Spleen (tissue), 11 donors: ENCODE data around the gene EXOC4. TPM values are rescaled to one million over a fixed set of nuclear protein-coding genes. Genes with fewer than 3 reads are reported as not detected.

ENCODE experiments used
- DNase-seq: peaks from one replicate; pipeline ENCODE4 v3.0.0-alpha.2; 2020
- H3K27ac ChIP-seq, 8 donors: fragments of 200-600 bp; sonication (generic) in 7 of 8; 1 replicate in 4 of 8; 2 replicates in 4 of 8; pipeline versions ENCODE4 v1.5.0 to v1.8.0; 2016 to 2021; ENCODE audit warnings: inconsistent platforms in 4 of 8, mild to moderate bottlenecking in 4 of 8, moderate library complexity in 1 of 8
- H3K27me3 ChIP-seq, 7 donors: fragments of 200-600 bp; sonication (generic) in 6 of 7; replicated peaks in 1 of 7; 1 replicate in 4 of 7; 2 replicates in 3 of 7; pipeline versions ENCODE4 v1.5.0 to v1.8.0; 2016 to 2021; ENCODE audit warnings: inconsistent platforms in 3 of 7, mild to moderate bottlenecking in 1 of 7
- H3K36me3 ChIP-seq, 6 donors: fragments of 200-600 bp; sonication (generic) in 5 of 6; 1 replicate in 4 of 6; 2 replicates in 2 of 6; pipeline versions ENCODE4 v1.5.0 to v1.8.0; 2016 to 2021; ENCODE audit warnings: inconsistent platforms in 2 of 6
- H3K4me1 ChIP-seq, 6 donors: fragments of 200-600 bp; sonication (generic) in 5 of 6; 1 replicate in 3 of 6; 2 replicates in 3 of 6; pipeline versions ENCODE4 v1.5.0 to v1.8.0; 2016 to 2021; ENCODE audit warnings: inconsistent platforms in 3 of 6
- H3K4me3 ChIP-seq, 8 donors: fragments of 200-600 bp; sonication (generic) in 7 of 8; 1 replicate in 4 of 8; 2 replicates in 4 of 8; pipeline versions ENCODE4 v1.5.0 to v1.8.0; 2016 to 2021; ENCODE audit warnings: inconsistent platforms in 4 of 8, mild to moderate bottlenecking in 4 of 8, moderate library complexity in 2 of 8
- H3K9me3 ChIP-seq, 8 donors: fragments of 200-600 bp; sonication (generic) in 7 of 8; 1 replicate in 4 of 8; 2 replicates in 4 of 8; pipeline versions ENCODE4 v1.5.0 to v1.8.0; 2016 to 2021; ENCODE audit warnings: inconsistent platforms in 4 of 8
- CTCF ChIP-seq, 11 experiments: fragments of 200-600 bp in 7 of 11; fragments of 450-650 bp in 4 of 11; sonication (generic) in 4 of 11; IDR thresholded peaks in 8 of 11; conservative IDR thresholded peaks in 3 of 11; 1 replicate in 7 of 11; 2 replicates in 4 of 11; pipeline versions ENCODE4 v1.4.0 to v1.8.0; 2016 to 2021; ENCODE audit warnings: antibody characterized with exemption in 11 of 11, inconsistent platforms in 4 of 11, mild to moderate bottlenecking in 1 of 11
- POLR2A ChIP-seq, 3 donors: fragments of 450-650 bp; IDR thresholded peaks; one replicate each; pipeline ENCODE4 v1.5.1; 2017; ENCODE audit warnings: antibody characterized with exemption in 3 of 3, mild to moderate bottlenecking in 1 of 3
- POLR2AphosphoS5 ChIP-seq, 3 donors: sonication (generic); formaldehyde crosslinking; IDR thresholded peaks; one replicate each; pipeline ENCODE4 v1.5.1; 2017; ENCODE audit warnings: antibody characterized with exemption in 3 of 3
- WGBS, 5 donors: extraction: QIAGEN DNeasy Blood & Tissue Kit in 3 of 5; methylation state at CpG; one replicate each; pipeline versions ENCODE4 v1.1.5 to v1.1.7; 2013 to 2018; 5-methylcytosine and 5-hydroxymethylcytosine counted together
- intact Hi-C: fragments of 100-400 bp; cut with DNase I; formaldehyde crosslinking; loops from one replicate; pipeline ENCODE4 v1.15.0; 2023; ENCODE audit warnings: low total_unique reads
- polyA plus RNA-seq, 3 donors: library from polyadenylated mRNA; stranded (reverse); fragments of 200-250 nt; gene quantifications; one replicate each; pipeline ENCODE4 v1.2.1, GENCODE V29; 2013
- total RNA-seq, 7 donors: library from RNA; depleted of rRNA in 3 of 7; stranded (reverse); fragments of >200 nt in 3 of 7; fragmentation: NEBNext Ultra II Directional in 4 of 7; extraction: Animal tissue kit (Norgen Biotek cat#: 25700) in 4 of 7; gene quantifications; one replicate each; pipeline versions ENCODE4 v1.1.0 to v1.2.1, GENCODE V29; 2016 to 2021
- donor health status: healthy with polysubstance abuse.
- donor health status: DM: no; HTN: no; CAD: no; lungs with moderate emphysema.
- donor health status: DM: no; HTN: no; CAD: no.
- donor health status: Bipolar disorder and iron deficiency.
- donor health status: healthy.
- donor health status: DM: no; HTN: no; CAD: no.
- donor health status: DM: yes; HTN: yes; CAD: no.

EXOC4 gene
- total and polyA plus RNA-seq, 10 donors: 14.1 to 138 (median 102) TPM

DNA sequence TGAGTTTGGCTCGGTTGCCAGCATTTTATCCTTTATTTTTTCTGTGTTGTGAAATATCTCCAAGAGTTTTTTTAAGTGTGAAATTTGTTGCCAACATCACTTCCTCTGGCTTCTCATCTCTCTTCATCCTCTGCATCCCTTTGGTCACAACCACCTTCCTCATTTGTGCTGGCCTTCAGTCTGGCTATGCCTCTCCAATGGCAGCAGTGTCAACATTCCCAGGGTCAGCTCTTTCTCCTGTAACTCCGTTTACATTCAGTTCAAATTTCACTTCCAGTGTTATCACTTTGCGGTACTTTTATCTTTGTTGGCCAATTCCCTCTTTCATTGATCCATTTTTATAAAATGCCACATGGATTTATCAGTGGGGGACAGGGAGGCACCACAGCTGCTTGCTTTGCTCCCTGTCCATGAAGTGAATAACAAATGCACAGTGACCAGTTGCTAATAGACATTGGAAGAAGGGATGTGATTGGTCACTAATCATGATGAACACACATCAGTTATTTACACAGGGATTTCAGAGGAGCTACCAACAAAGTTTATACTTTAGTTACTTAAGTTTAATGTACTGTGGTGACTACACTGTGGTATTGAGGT is 562.8 kb downstream of the EXOC4 start:
- intact Hi-C loops: no loop called here
- Histone ChIP-seq H3K4me3 (no peak overlapping the region), H3K27ac (no peak overlapping the region), H3K36me3 (peaks cover 0 to 35% (median 9%) of the 10 kb centered on the region in 6 donors), H3K27me3 (no peaks in the 10 kb centered on the region), H3K4me1 (peaks cover 0 to 5% (median 0%) of the 10 kb centered on the region in 6 donors), H3K9me3 (no peaks in the 10 kb centered on the region)
- 84 to 89% (median 87%) methylated on average over 3 of the region's 3 CpGs for WGBS, 5 donors
- TF ChIP-seq POLR2A (IDR thresholded peaks at IDR 0.05) (no peak), CTCF (IDR thresholded peaks at IDR 0.05 in 8 of 11, conservative IDR thresholded peaks at IDR 0.05 in 3 of 11) (no peak), POLR2AphosphoS5 (IDR thresholded peaks at IDR 0.05) (no peak)
- no peak for DNase-seq

DNA sequence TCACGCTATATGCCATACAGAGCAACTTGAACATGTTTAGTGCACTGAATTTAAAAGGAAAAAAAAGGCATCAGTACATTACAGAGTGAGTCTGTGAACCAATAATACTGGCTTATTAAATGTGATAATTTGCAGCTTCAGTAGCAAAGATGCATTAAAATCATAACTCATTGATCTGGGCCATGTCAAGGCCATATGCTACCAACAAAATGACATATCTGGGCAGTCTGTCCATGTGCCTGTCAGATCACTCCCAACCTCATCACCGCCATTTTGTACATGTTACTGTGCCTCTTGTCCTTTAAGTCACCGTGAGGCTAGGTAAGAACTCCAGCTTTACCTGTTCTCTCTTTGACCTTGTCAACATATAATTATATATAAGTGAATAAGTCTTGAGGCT is 566.8 kb downstream of the EXOC4 start:
- intact Hi-C loops: no loop called here
- H3K27ac ChIP-seq: no peak overlapping the region
- H3K9me3 ChIP-seq: no peaks in the 10 kb centered on the region
- H3K4me1 ChIP-seq: peaks cover 0 to 7% (median 0%) of the 10 kb centered on the region in 6 donors
- 97 to 100% (median 97%) methylated on average over 3 of the region's 3 CpGs for WGBS, 5 donors
- no peak for DNase-seq
- no peak for TF ChIP-seq POLR2A (IDR thresholded peaks at IDR 0.05)
- peaks cover 0 to 53% (median 11%) of the 10 kb centered on the region in 6 donors for H3K36me3 ChIP-seq
- H3K4me3 ChIP-seq: no peak overlapping the region
- no peaks in the 10 kb centered on the region for H3K27me3 ChIP-seq

DNA sequence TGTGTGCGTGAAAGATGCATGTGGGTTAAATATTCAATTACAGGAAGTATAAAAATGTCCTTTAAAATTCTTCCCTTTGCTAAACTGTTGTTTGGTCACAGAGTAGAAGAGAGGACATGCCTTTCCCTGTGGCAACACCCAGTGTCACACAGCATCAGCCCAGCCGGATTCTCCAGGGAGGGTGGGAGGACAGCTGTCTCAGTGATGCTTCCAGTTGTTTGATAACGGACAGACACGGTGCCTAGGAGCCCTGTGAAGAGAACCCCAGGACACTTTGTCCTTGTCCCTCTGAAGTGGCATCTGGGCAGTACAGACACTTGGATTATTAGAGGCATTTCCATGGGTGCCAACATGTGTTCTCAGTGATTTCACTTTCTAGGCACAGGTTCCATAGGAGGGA is 567.7 kb downstream of the EXOC4 start:
- TF ChIP-seq POLR2A (IDR thresholded peaks at IDR 0.05) (no peak), CTCF (IDR thresholded peaks at IDR 0.05 in 8 of 11, conservative IDR thresholded peaks at IDR 0.05 in 3 of 11) (no peak), POLR2AphosphoS5 (IDR thresholded peaks at IDR 0.05) (no peak)
- Histone ChIP-seq H3K27me3 (no peaks in the 10 kb centered on the region), H3K4me1 (peaks cover 0 to 7% (median 0%) of the 10 kb centered on the region in 6 donors), H3K27ac (no peak overlapping the region), H3K4me3 (no peak overlapping the region), H3K9me3 (no peaks in the 10 kb centered on the region), H3K36me3 (peaks cover 0 to 53% (median 11%) of the 10 kb centered on the region in 6 donors)
- intact Hi-C loops: no loop called here
- DNase-seq: no peak
- 62 to 83% (median 77%) methylated on average over 4 of the region's 4 CpGs for WGBS, 5 donors

GRCh38 chr7:133821171-133821570 is 568.3 kb downstream of the EXOC4 start:
- peaks cover 0 to 7% (median 0%) of the 10 kb centered on the region in 6 donors for H3K4me1 ChIP-seq
- TF ChIP-seq POLR2AphosphoS5 (IDR thresholded peaks at IDR 0.05) (no peak), POLR2A (IDR thresholded peaks at IDR 0.05) (no peak), CTCF (IDR thresholded peaks at IDR 0.05 in 8 of 11, conservative IDR thresholded peaks at IDR 0.05 in 3 of 11) (no peak)
- no peaks in the 10 kb centered on the region for H3K9me3 ChIP-seq
- no peak for DNase-seq
- peaks cover 0 to 53% (median 11%) of the 10 kb centered on the region in 6 donors for H3K36me3 ChIP-seq
- no peak overlapping the region for H3K4me3 ChIP-seq
- intact Hi-C loops: no loop called here
- H3K27ac ChIP-seq: no peak overlapping the region
- no peaks in the 10 kb centered on the region for H3K27me3 ChIP-seq
- WGBS, 5 donors: 91 to 98% (median 96%) methylated on average over 2 of the region's 2 CpGs
